Stimulated activated CD4-positive, alpha-beta T cell treated with anti-CD3 and anti-CD28 coated beads, Interleukin-15, amount 100 ng/mL, for 48 hours (primary cell): ENCODE results near the gene ARHGEF17.

Experiments
- DNase-seq, 2 donors: peaks; one replicate each; pipeline ENCODE4 v3.0.0-alpha.2; 2020; ENCODE audit warnings: low read depth in 2 of 2

ARHGEF17 gene

GRCh38 chr11:73393479-73394415, 85.7 kb downstream of the ARHGEF17 start:
- DNase-seq: peak in 1 of 2 donors; percentile 51

- DNase-seq: no peak
These were observed 86.6 kb downstream of the ARHGEF17 start for GRCh38 chr11:73394416-73395296.

DNA sequence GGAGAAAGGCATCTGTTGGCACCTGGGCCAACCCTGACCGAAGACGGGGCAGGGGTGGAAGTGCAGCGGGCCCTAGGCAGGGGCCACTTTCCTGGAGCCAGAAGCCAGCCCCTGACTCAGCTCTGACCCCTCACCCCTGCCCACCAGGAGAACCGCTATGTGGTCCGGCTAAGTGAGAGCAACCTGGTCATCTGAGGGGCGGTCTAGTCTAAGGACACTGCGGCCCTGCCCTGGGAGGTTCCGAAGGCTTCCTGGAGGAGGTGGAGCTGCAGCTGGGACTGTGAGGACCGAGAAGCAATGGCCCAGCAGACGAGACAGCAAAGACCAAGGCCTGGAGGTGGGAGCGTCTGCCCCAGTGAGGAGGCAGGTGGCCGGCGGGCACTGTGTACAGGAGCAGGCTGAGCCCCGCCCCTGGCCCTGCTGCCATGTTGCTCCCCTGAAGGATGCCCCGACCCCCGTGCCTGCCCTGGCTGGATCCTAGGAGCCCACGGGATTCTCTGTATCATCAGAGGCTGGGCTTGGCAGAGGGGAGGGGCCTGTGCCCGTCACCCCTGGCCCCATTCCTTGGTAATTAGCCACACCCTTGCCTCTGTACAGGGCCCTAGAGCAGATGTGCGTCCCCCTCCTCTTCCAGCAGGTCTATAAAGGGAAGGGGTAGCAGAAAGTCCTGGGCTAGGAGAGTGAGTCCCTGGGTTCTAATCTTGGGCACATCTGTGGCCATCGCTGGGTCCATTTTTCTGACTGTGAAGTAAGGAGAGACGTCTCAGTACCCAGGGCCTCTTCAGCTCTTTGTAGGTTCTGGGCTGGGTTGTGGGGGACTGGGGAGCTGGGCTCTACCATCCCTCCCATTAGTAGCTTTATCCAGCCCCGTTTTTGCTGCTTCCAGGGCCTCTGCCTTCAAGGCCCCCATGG, 87.5 kb downstream of the ARHGEF17 start:
- DNase-seq: no peak

GRCh38 chr11:73396251-73396930, 88.3 kb downstream of the ARHGEF17 start:
- no peak for DNase-seq

- no peak for DNase-seq
These were observed 88.9 kb downstream of the ARHGEF17 start for GRCh38 chr11:73396985-73397384.

DNA sequence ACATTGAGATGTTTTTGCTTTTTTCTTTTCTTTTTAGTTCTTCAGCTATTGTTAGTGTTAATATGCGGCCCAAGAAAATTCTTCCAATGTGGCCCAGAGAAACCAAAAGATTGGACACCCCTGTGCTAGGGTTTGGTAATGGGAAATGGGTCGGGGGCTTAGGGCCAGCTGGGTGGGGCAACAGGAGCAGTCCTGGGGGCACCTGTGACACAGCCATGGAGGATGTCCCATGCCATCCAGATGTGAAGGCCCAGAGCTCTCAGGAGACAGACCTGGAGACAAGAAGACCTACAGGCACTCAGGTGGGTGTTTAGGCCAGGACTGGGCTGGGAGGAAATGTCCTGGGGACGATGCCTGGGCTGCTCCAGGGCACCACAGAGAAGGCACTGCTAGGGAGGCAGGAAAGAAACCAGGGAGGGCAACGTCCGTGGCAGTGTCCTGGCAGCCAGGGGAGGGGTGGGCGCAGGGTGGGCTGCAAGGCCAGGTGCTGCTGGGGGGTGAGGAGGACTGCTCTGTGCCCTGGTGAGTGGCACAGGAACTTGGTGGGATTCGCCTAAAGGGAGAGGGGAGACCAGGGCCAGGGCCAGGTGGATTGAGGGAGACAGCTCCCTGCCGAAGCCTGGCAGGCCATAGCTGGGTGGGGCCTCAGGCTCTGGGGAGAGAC, 89.5 kb downstream of the ARHGEF17 start:
- no peak for DNase-seq

GRCh38 chr11:73398132-73398526, 90.1 kb downstream of the ARHGEF17 start:
- no peak for DNase-seq

DNA sequence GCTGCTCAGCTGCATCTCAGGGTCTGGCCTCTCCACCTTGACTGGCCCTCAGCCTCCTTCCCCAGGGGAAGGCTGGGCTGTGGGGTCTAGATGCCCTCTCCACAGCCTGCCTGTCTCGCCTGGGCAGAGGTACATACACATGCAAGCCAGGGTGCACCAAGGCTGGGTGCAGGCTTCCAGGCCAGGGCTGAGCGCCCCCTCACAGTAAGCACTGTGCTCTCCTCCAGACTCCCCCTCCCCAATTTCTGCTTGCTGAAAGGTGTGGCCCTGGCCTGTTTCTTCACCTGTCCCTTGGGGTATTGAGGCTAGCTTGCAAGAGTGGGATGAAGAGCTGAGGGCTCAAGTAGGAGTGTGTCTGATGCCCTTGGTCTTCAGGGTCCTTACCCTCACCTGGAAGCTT, 90.6 kb downstream of the ARHGEF17 start:
- DNase-seq: no peak

- DNase-seq: no peak
These were observed 91.1 kb downstream of the ARHGEF17 start for GRCh38 chr11:73399159-73399590.

GRCh38 chr11:73399636-73400035, 91.6 kb downstream of the ARHGEF17 start:
- no peak for DNase-seq

DNA sequence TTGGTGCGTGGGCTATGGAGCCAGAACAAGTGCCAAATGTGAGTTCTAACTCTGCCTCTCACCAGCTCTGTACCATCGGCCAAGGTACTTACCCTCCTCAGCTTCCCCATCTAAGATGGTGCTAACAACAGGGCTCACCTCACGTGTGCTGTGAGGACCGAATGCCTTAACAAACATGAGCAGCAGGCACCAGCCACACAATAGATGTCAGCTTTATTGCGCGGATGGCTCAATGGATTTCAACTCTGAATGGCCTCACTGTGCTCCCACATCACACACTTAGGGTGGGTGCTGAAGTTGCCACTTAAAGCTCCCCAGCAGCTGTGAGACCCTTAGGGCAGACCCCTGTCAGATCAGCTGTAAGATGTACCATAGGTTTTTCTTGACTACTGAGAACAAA, 92.2 kb downstream of the ARHGEF17 start:
- no peak for DNase-seq

DNA sequence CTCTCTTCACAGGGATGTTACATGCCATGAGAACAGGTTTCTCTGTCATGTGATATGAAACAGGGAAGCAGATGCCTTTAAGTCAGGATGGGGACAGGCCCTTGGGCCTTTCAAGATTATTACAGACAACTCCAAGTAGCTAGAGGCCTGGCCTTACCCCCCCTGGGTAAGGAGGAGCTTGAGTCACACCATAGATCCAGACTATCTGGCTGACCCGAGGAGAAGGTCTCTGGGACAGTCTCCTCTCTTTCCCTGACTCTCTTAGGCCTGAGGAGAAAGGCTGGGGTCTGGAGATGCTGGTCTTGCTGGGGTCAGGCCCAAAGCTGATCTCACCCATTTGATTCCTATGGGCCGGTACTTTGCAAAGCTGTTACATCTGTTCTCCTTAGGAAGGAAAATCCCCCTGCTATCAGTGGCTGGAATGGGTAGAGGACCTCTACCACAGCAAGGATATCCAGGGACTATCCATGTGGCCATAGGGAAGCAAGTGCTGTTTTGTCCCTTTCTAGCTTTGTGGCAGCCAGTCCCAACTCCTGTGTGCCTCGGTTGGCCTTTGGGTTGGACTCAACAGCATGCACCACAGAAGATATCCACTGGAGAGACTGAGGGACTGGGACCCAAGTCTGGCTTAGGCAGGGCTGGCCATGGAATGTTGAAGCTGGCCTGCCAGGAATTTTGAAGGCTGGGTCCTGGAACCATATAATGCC, 93.3 kb downstream of the ARHGEF17 start:
- DNase-seq: no peak

GRCh38 chr11:73401924-73402833, 94.1 kb downstream of the ARHGEF17 start:
- DNase-seq: no peak

DNA sequence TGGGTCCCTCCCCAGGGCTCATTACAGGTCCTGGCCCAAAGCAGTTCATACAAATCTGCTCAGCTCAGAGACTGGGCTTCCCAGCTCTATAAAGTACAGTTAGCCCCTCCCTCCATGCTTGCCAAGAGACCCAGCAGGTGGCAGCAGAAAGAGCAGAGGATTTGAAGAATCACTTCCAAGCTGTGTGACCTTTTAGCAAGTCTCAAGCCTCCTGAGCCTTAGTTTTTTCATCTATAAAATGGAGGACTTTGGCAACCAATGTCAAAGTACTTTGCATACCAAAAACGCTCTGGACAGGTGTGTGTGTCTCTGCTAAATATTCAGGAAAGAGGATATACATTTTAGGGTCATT, 94.7 kb downstream of the ARHGEF17 start:
- no peak for DNase-seq

- DNase-seq: no peak
These were observed 95.5 kb downstream of the ARHGEF17 start for GRCh38 chr11:73403541-73403940.

DNA sequence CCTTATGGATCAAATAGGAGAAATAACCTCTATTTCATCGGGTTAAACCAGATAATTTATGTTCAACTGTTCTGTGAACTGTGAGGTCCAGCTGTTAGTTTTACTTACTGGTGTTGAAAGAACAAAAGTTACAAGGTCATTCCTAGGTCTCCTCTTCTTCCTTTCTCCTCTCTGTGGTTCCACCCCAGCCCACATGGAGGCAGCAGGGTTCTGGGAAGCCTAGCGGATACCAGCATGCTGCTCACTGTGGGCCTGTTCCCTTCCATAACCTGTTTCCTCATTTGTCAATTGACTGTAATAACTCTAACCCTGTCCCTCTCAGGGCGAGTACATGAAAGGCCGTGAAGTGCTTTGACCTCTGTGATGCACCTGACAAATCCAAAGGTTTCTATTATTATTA, 96.0 kb downstream of the ARHGEF17 start:
- no peak for DNase-seq

- DNase-seq: no peak
These were observed 96.5 kb downstream of the ARHGEF17 start for GRCh38 chr11:73404506-73405145.

GRCh38 chr11:73405146-73405510, 97.1 kb downstream of the ARHGEF17 start:
- no peak for DNase-seq
